CD14-positive monocyte (primary cell): ENCODE data around the gene OR6B3. TPM values are rescaled to one million over a fixed set of nuclear protein-coding genes. Genes with fewer than 3 reads are reported as not detected.

Experiments
- DNase-seq, 3 donors: peaks; one replicate each; pipeline ENCODE4 v3.0.0-alpha.2; 2011 to 2022
- H2AFZ ChIP-seq: 2 replicates; pipeline ENCODE4 v1.6.0; 2012; ENCODE audit warnings: mild to moderate bottlenecking, low read depth, low read length, inconsistent platforms; ENCODE audit not compliant: insufficient read depth, poor library complexity, severe bottlenecking
- H3K27ac ChIP-seq, 2 donors: 1 replicate in 1 of 2; 2 replicates in 1 of 2; pipeline ENCODE4 v1.5.1; 2012 to 2013; ENCODE audit warnings: low read length in 2 of 2, control low read depth in 1 of 2, inconsistent platforms in 1 of 2, low read depth in 1 of 2, mild to moderate bottlenecking in 1 of 2
- H3K27me3 ChIP-seq, 2 donors: one replicate each; pipeline versions ENCODE4 v1.6.0 to v1.6.1; 2011 to 2013; ENCODE audit warnings: low read length in 2 of 2; ENCODE audit not compliant: control insufficient read depth in 2 of 2, insufficient read depth in 2 of 2
- H3K36me3 ChIP-seq, 2 donors: replicated peaks in 1 of 2; 1 replicate in 1 of 2; 2 replicates in 1 of 2; pipeline versions ENCODE4 v1.5.1 to v1.6.1; 2012 to 2013; ENCODE audit warnings: low read length in 2 of 2, control low read depth in 1 of 2, inconsistent platforms in 1 of 2, mild to moderate bottlenecking in 1 of 2; ENCODE audit not compliant: insufficient read depth in 2 of 2, control insufficient read depth in 1 of 2
- H3K4me1 ChIP-seq, 2 donors: 1 replicate in 1 of 2; 2 replicates in 1 of 2; pipeline versions ENCODE4 v1.5.1 to v1.6.1; 2012 to 2013; ENCODE audit warnings: low read length in 2 of 2, control low read depth in 1 of 2, inconsistent platforms in 1 of 2, mild to moderate bottlenecking in 1 of 2, moderate library complexity in 1 of 2; ENCODE audit not compliant: insufficient read depth in 2 of 2, control insufficient read depth in 1 of 2
- H3K4me2 ChIP-seq: replicated peaks from 2 replicates; pipeline ENCODE3; 2012; ENCODE audit warnings: low read length, moderate library complexity, mild to moderate bottlenecking; ENCODE audit not compliant: poor library complexity, severe bottlenecking; ENCODE audit errors: extremely low read depth
- H3K4me3 ChIP-seq, 3 experiments: fragments of 200-600 bp in 1 of 3; sonication (generic) in 1 of 3; replicated peaks in 1 of 3; 1 replicate in 2 of 3; 2 replicates in 1 of 3; pipeline ENCODE4 v1.5.1; 2011 to 2013; ENCODE audit warnings: low read length in 3 of 3, mild to moderate bottlenecking in 3 of 3, control low read depth in 2 of 3, low read depth in 2 of 3, inconsistent platforms in 1 of 3, moderate library complexity in 1 of 3
- H3K79me2 ChIP-seq: 2 replicates; pipeline ENCODE4 v1.6.0; 2012; ENCODE audit warnings: mild to moderate bottlenecking, control low read depth, inconsistent platforms, low read length, moderate library complexity; ENCODE audit not compliant: insufficient read depth
- H3K9ac ChIP-seq: 2 replicates; pipeline ENCODE4 v1.6.0; 2017; ENCODE audit warnings: low read length, mild to moderate bottlenecking; ENCODE audit not compliant: insufficient read depth, poor library complexity, severe bottlenecking
- H3K9me3 ChIP-seq, 2 donors: replicated peaks in 1 of 2; 1 replicate in 1 of 2; 2 replicates in 1 of 2; pipeline versions ENCODE4 v1.5.1 to v1.6.1; 2012 to 2013; ENCODE audit warnings: low read length in 2 of 2, control low read depth in 1 of 2; ENCODE audit not compliant: control insufficient read depth in 1 of 2, insufficient read depth in 1 of 2
- H4K20me1 ChIP-seq: 2 replicates; pipeline ENCODE4 v1.6.0; 2012; ENCODE audit warnings: mild to moderate bottlenecking, low read length, control low read depth, moderate library complexity; ENCODE audit not compliant: insufficient read depth
- H3K27ac Mint-ChIP-seq, 7 donors: one replicate each; pipeline ENCODE4 v1.8.0; 2020; ENCODE audit warnings: mild to moderate bottlenecking in 7 of 7, mixed read lengths in 7 of 7, moderate library complexity in 6 of 7, inconsistent platforms in 2 of 7
- H3K27me3 Mint-ChIP-seq, 3 donors: one replicate each; pipeline ENCODE4 v1.8.0; 2021 to 2022; ENCODE audit warnings: low read depth in 3 of 3, mild to moderate bottlenecking in 3 of 3, mixed read lengths in 3 of 3, moderate library complexity in 3 of 3, inconsistent platforms in 1 of 3
- H3K36me3 Mint-ChIP-seq, 2 donors: one replicate each; pipeline ENCODE4 v1.8.0; 2020; ENCODE audit warnings: mixed read lengths in 2 of 2, inconsistent platforms in 1 of 2, mild to moderate bottlenecking in 1 of 2
- H3K4me1 Mint-ChIP-seq: one replicate; pipeline ENCODE4 v1.8.0; 2020; ENCODE audit warnings: mild to moderate bottlenecking, mixed read lengths
- H3K4me3 Mint-ChIP-seq, 2 donors: one replicate each; pipeline ENCODE4 v1.8.0; 2020; ENCODE audit warnings: mild to moderate bottlenecking in 2 of 2, mixed read lengths in 2 of 2, moderate library complexity in 1 of 2
- H3K9me3 Mint-ChIP-seq, 7 donors: one replicate each; pipeline ENCODE4 v1.8.0; 2020 to 2022; ENCODE audit warnings: mixed read lengths in 7 of 7, mild to moderate bottlenecking in 6 of 7, moderate library complexity in 6 of 7, inconsistent platforms in 2 of 7
- WGBS: methylation state at CpG from one replicate; pipeline ENCODE4 v1.1.5; 2013; ENCODE audit warnings: missing lambda C conversion rate; ENCODE audit not compliant: insufficient coverage; 5-methylcytosine and 5-hydroxymethylcytosine counted together
- intact Hi-C, 2 donors: fragments of 100-400 bp; cut with micrococcal nuclease; formaldehyde crosslinking; loops; one replicate each; pipeline versions ENCODE4 v1.15.0 to v1.15.1; 2023
- polyA plus RNA-seq, 3 donors: library from polyadenylated mRNA; depleted of rRNA in 1 of 3; unstranded in 2 of 3; stranded (reverse) in 1 of 3; fragments of 300-500 nt in 2 of 3; fragments of >200 nt in 1 of 3; fragmentation: Illumina TruSeq in 2 of 3; gene quantifications; 1 replicate in 2 of 3; 2 replicates in 1 of 3; pipeline ENCODE4 v1.2.3, GENCODE V29; 2012 to 2021
- TF ChIP-seq, protein P1 (sequence below): fragments of 200-600 bp; IDR thresholded peaks from one replicate; pipeline ENCODE4 v1.8.0; 2022; ENCODE audit warnings: antibody characterized with exemption, mild to moderate bottlenecking

OR6B3 gene
- polyA plus RNA-seq, 3 donors: not detected

DNA sequence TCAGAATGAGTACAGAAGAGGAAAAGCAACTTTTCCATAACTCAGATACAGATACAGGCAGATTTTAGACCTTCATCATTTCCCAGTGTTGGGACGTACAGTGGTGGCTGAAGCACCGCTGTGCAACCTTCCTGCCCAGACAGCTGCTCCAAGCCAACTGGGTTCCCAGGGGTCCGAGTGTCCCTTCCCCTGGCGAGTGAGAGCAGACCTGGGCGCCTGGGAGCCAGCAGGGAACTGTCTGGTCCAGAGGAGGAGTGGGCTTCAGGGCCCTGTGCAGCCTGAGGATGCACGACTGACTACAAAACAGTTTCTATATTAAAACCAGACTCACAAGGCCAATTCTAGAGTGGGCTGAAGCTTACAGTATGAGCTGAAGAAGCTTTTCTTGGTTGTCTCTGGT, 12.0 kb downstream of the OR6B3 start:
- WGBS: no CpG with 5 or more reads among the region's 6 CpGs
- no peaks in the 10 kb centered on the region for H4K20me1 ChIP-seq
- H3K27ac ChIP-seq: no peak overlapping the region
- H3K4me1 ChIP-seq: no peaks in the 10 kb centered on the region
- TF ChIP-seq, protein P1, sequence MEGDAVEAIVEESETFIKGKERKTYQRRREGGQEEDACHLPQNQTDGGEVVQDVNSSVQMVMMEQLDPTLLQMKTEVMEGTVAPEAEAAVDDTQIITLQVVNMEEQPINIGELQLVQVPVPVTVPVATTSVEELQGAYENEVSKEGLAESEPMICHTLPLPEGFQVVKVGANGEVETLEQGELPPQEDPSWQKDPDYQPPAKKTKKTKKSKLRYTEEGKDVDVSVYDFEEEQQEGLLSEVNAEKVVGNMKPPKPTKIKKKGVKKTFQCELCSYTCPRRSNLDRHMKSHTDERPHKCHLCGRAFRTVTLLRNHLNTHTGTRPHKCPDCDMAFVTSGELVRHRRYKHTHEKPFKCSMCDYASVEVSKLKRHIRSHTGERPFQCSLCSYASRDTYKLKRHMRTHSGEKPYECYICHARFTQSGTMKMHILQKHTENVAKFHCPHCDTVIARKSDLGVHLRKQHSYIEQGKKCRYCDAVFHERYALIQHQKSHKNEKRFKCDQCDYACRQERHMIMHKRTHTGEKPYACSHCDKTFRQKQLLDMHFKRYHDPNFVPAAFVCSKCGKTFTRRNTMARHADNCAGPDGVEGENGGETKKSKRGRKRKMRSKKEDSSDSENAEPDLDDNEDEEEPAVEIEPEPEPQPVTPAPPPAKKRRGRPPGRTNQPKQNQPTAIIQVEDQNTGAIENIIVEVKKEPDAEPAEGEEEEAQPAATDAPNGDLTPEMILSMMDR: no peak
- Mint-ChIP-seq H3K4me3 (no peak overlapping the region), H3K27ac (no peak overlapping the region), H3K4me1 (no peaks in the 10 kb centered on the region), H3K27me3 (peaks cover 23 to 24% (median 24%) of the 10 kb centered on the region in 3 donors), H3K36me3 (no peaks in the 10 kb centered on the region), H3K9me3 (peaks cover 0 to 2% (median 0%) of the 10 kb centered on the region in 7 donors)
- no peaks in the 10 kb centered on the region for H3K9me3 ChIP-seq
- intact Hi-C loops: no loop called here
- peaks cover 6 to 19% of the 10 kb centered on the region in 2 donors for H3K27me3 ChIP-seq
- no peaks in the 10 kb centered on the region for H3K36me3 ChIP-seq
- H2AFZ ChIP-seq: no peak overlapping the region
- no peak overlapping the region for H3K9ac ChIP-seq
- H3K4me2 ChIP-seq: no peak overlapping the region
- no peak overlapping the region for H3K4me3 ChIP-seq
- no peaks in the 10 kb centered on the region for H3K79me2 ChIP-seq
- DNase-seq: no peak

DNA sequence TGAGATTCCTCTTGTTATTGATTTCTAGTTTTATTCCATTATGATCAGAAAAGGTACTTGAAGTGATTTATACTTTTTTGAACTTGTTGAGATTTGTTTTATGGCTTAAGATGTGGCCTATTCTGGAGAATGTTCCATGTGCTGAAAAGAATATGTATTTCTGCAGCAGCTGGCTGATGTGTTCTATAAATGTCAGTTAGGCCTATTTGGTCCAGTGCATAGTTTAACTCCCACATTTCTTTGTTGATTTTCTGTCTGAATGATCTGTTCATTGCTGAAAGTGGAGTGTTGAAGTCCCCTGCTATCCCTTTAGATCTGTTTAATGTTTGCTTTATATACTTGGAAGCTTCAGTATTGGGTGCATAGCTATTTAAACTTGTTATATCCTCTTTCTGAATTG, 16.0 kb downstream of the OR6B3 start:
- Mint-ChIP-seq H3K4me3 (no peak overlapping the region), H3K36me3 (no peaks in the 10 kb centered on the region), H3K27me3 (peaks cover 19 to 33% (median 19%) of the 10 kb centered on the region in 3 donors), H3K27ac (no peak overlapping the region), H3K4me1 (no peaks in the 10 kb centered on the region), H3K9me3 (no peaks in the 10 kb centered on the region)
- Histone ChIP-seq H3K27me3 (peaks cover 6 to 34% of the 10 kb centered on the region in 2 donors), H3K9ac (no peak overlapping the region), H3K4me1 (no peaks in the 10 kb centered on the region), H3K4me2 (no peak overlapping the region), H3K36me3 (no peaks in the 10 kb centered on the region), H2AFZ (no peak overlapping the region), H3K9me3 (no peaks in the 10 kb centered on the region), H4K20me1 (no peaks in the 10 kb centered on the region), H3K4me3 (no peak overlapping the region), H3K27ac (no peak overlapping the region), H3K79me2 (no peaks in the 10 kb centered on the region)
- TF ChIP-seq, protein P1: no peak
- intact Hi-C loops: no loop called here
- DNase-seq: no peak
